Neural progenitor cell (in vitro differentiated cells): ENCODE data around the gene HIVEP2. TPM values are rescaled to one million over a fixed set of nuclear protein-coding genes. Genes with fewer than 3 reads are reported as not detected.
A peak's percentile ranks its signal among the peaks of the same experiment; 100 is the strongest.

Experiments
- DNase-seq: peaks from one replicate; pipeline ENCODE4 v3.0.0-alpha.2; 2016; ENCODE audit warnings: low spot score
- H2AFZ ChIP-seq: fragments of 200-600 bp; sonication (generic); replicated peaks from 2 replicates; pipeline ENCODE4 v1.6.1; 2016; ENCODE audit warnings: antibody characterized with exemption
- H3F3A ChIP-seq: fragments of 200-600 bp; sonication (generic); 2 replicates; pipeline ENCODE4 v1.6.1; 2016; ENCODE audit warnings: antibody characterized with exemption, low read depth
- H3K27ac ChIP-seq: fragments of 200-600 bp; sonication (generic); 2 replicates; pipeline ENCODE4 v1.5.1; 2016; ENCODE audit warnings: mild to moderate bottlenecking
- H3K27me3 ChIP-seq: fragments of 200-600 bp; sonication (generic); 2 replicates; pipeline ENCODE4 v1.6.1; 2016; ENCODE audit warnings: mild to moderate bottlenecking, moderate library complexity
- H3K36me3 ChIP-seq: fragments of 200-600 bp; sonication (generic); 2 replicates; pipeline ENCODE4 v1.5.1; 2016
- H3K4me1 ChIP-seq: fragments of 200-600 bp; sonication (generic); 2 replicates; pipeline ENCODE4 v1.6.1; 2016; ENCODE audit warnings: mixed run types
- H3K4me2 ChIP-seq: fragments of 200-600 bp; sonication (generic); 2 replicates; pipeline ENCODE4 v1.6.1; 2016
- H3K4me3 ChIP-seq: fragments of 200-600 bp; sonication (generic); 2 replicates; pipeline ENCODE4 v1.5.1; 2016
- H3K79me2 ChIP-seq: fragments of 200-600 bp; sonication (generic); 2 replicates; pipeline ENCODE4 v1.6.1; 2016; ENCODE audit warnings: low read depth
- H3K9ac ChIP-seq: fragments of 200-600 bp; sonication (generic); 2 replicates; pipeline ENCODE4 v1.6.1; 2016
- H3K9me3 ChIP-seq: fragments of 200-600 bp; sonication (generic); 2 replicates; pipeline ENCODE4 v1.5.1; 2016; ENCODE audit warnings: low read depth
- H4K20me1 ChIP-seq: fragments of 200-600 bp; sonication (generic); 2 replicates; pipeline ENCODE4 v1.6.1; 2016; ENCODE audit warnings: low read depth
- H3K27ac Mint-ChIP-seq: 3 replicates; pipeline ENCODE4 v1.8.0; 2021; ENCODE audit warnings: mixed read lengths
- H3K27me3 Mint-ChIP-seq: 2 replicates; pipeline ENCODE4 v1.8.0; 2022; ENCODE audit warnings: low read depth, mild to moderate bottlenecking, inconsistent platforms, moderate library complexity, mixed read lengths; ENCODE audit not compliant: insufficient read depth
- H3K36me3 Mint-ChIP-seq: 3 replicates; pipeline ENCODE4 v1.8.0; 2021; ENCODE audit warnings: mixed read lengths
- H3K4me1 Mint-ChIP-seq: 3 replicates; pipeline ENCODE4 v1.8.0; 2021; ENCODE audit warnings: mixed read lengths
- H3K4me3 Mint-ChIP-seq: 3 replicates; pipeline ENCODE4 v1.8.0; 2021; ENCODE audit warnings: mild to moderate bottlenecking, moderate library complexity, mixed read lengths
- H3K9me3 Mint-ChIP-seq: 3 replicates; pipeline ENCODE4 v1.8.0; 2020; ENCODE audit warnings: mixed read lengths
- CTCF ChIP-seq: fragments of 200-600 bp; sonication (generic); IDR thresholded peaks from 2 replicates; pipeline ENCODE4 v1.5.1; 2017; ENCODE audit warnings: antibody characterized with exemption, mild to moderate bottlenecking
- EZH2 ChIP-seq: fragments of 200-600 bp; sonication (generic); IDR thresholded peaks from 2 replicates; pipeline ENCODE4 v1.6.1; 2017; ENCODE audit warnings: antibody characterized with exemption, mild to moderate bottlenecking, moderate library complexity
- EZH2phosphoT487 ChIP-seq: fragments of 200-600 bp; sonication (generic); IDR thresholded peaks from 2 replicates; pipeline ENCODE4 v1.6.1; 2017; ENCODE audit warnings: antibody characterized with exemption
- total RNA-seq: library from RNA; depleted of rRNA; stranded (reverse); fragments of >200 nt; gene quantifications from 2 replicates; pipeline ENCODE4 v1.2.3, GENCODE V29; 2015; ENCODE audit warnings: low replicate concordance

Gene HIVEP2
- total RNA-seq, 1 donor from 2014 or later, result 2.1 TPM

- no peak overlapping the region for H3K27ac ChIP-seq
- no peaks in the 10 kb centered on the region for H3K79me2 ChIP-seq
- no peak overlapping the region for H3K4me3 ChIP-seq
- H3F3A ChIP-seq, result peaks cover 19% of the 10 kb centered on the region
- H3K9me3 Mint-ChIP-seq, result no peaks in the 10 kb centered on the region
- no peaks in the 10 kb centered on the region for H4K20me1 ChIP-seq
- peaks cover 21% of the 10 kb centered on the region for H3K4me1 Mint-ChIP-seq
- H3K4me2 ChIP-seq, result no peak overlapping the region
- no peak overlapping the region for H2AFZ ChIP-seq
- H3K4me1 ChIP-seq, result peaks cover 16% of the 10 kb centered on the region
- no peaks in the 10 kb centered on the region for H3K36me3 Mint-ChIP-seq
- no peak overlapping the region for H3K4me3 Mint-ChIP-seq
- H3K27ac Mint-ChIP-seq, result no peak overlapping the region
- TF ChIP-seq EZH2 (no peak), CTCF (no peak), EZH2phosphoT487 (no peak)
- no peaks in the 10 kb centered on the region for H3K9me3 ChIP-seq
- H3K9ac ChIP-seq, result no peak overlapping the region
- H3K27me3 ChIP-seq, result no peaks in the 10 kb centered on the region
- DNase-seq, result no peak
- H3K36me3 ChIP-seq, result no peaks in the 10 kb centered on the region
- no peaks in the 10 kb centered on the region for H3K27me3 Mint-ChIP-seq
Observed at GRCh38 chr6:142887517-142887916, 57.5 kb downstream of the HIVEP2 start.

DNA sequence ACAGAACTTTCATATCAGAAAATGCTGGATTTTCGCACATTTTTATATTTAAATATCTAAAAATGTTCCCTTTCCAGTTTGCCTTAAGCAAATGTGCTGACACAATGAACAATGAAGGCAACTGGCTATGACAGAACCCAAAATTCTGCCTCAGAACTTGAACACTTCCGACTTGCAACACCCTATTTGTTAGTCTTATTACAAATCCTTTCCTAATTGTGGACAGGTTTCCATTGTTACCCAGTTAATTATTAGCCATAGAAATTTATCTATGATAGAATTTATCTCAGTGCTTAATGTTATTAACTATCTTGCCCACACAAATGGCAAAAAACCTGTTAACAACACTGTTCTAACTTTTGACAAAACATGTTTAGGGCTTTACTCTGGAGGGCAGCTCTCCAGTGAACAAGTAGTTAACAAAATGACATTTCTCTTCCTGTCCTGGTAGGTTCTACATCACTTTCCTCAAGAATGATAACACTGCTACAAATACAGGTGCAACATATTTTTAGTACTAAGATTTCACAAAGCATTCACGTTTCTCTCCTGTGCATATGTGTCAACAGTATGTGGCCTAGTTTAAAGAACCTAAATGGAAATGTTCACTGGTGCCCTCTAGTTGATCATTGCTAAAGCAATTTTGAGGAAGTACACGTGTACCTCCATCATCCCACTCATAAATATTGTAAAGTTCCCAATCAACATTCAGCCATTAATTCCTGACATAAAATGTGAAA lies 58.4 kb downstream of the HIVEP2 start:
- H3K9ac ChIP-seq, result no peak overlapping the region
- no peaks in the 10 kb centered on the region for H3K36me3 ChIP-seq
- H3K4me2 ChIP-seq, result no peak overlapping the region
- no peak overlapping the region for H3K27ac ChIP-seq
- Mint-ChIP-seq H3K4me1 (peaks cover 21% of the 10 kb centered on the region), H3K36me3 (no peaks in the 10 kb centered on the region), H3K27ac (no peak overlapping the region), H3K9me3 (no peaks in the 10 kb centered on the region), H3K27me3 (no peaks in the 10 kb centered on the region), H3K4me3 (no peak overlapping the region)
- no peaks in the 10 kb centered on the region for H3K9me3 ChIP-seq
- H3K79me2 ChIP-seq, result no peaks in the 10 kb centered on the region
- H3K27me3 ChIP-seq, result no peaks in the 10 kb centered on the region
- DNase-seq, result no peak
- H3F3A ChIP-seq, result peaks cover 19% of the 10 kb centered on the region
- H3K4me3 ChIP-seq, result no peak overlapping the region
- H3K4me1 ChIP-seq, result peaks cover 12% of the 10 kb centered on the region
- no peak for TF ChIP-seq EZH2phosphoT487
- no peak for TF ChIP-seq EZH2
- peak; percentile 14 for TF ChIP-seq CTCF
- no peaks in the 10 kb centered on the region for H4K20me1 ChIP-seq
- H2AFZ ChIP-seq, result no peak overlapping the region

DNA sequence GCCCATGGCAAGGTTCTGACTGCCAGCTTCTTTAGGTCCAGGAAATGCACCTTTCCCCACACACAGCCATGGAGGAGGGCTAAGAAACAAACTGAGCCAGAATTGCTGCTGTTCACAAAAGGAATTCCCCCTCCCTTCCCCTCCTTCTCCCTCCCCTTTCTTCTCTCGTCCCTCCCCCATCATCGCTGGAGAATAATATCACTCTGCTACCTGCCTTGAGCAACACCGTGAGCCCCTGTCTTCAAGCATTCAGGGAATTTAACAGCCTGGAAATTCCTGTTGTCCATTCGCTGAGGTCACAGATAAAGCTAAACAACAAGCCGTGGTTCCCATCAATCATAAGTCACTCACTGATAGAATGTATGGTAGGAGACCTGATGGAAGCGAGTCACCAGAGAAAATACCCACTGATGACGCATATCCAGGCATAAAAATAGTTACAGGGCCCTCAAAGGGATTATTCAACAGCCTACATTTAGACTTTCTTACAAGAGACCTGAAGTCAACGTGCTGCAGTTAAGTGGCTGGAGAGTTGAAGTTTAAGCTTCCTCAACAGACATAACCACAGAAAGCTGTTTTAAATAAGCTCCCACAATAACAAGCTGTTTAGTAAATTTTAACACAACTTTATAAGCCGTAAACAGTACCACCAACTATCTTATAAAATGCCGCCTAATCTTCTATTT lies 59.7 kb downstream of the HIVEP2 start:
- no peaks in the 10 kb centered on the region for H3K27me3 Mint-ChIP-seq
- Histone ChIP-seq H4K20me1 (no peaks in the 10 kb centered on the region), H3K27ac (no peak overlapping the region), H3K4me3 (no peak overlapping the region), H3K9me3 (no peaks in the 10 kb centered on the region), H3F3A (peaks cover 19% of the 10 kb centered on the region), H3K4me2 (peak overlapping the region; percentile 48), H2AFZ (peak overlapping the region; percentile 3), H3K9ac (no peak overlapping the region), H3K4me1 (peaks cover 12% of the 10 kb centered on the region), H3K36me3 (no peaks in the 10 kb centered on the region), H3K79me2 (no peaks in the 10 kb centered on the region), H3K27me3 (no peaks in the 10 kb centered on the region)
- H3K27ac Mint-ChIP-seq, result no peak overlapping the region
- no peaks in the 10 kb centered on the region for H3K36me3 Mint-ChIP-seq
- DNase-seq, result peak; percentile 65
- H3K4me1 Mint-ChIP-seq, result peaks cover 21% of the 10 kb centered on the region
- no peaks in the 10 kb centered on the region for H3K9me3 Mint-ChIP-seq
- H3K4me3 Mint-ChIP-seq, result peak overlapping the region; percentile 71
- no peak for TF ChIP-seq EZH2phosphoT487
- TF ChIP-seq EZH2, result no peak
- TF ChIP-seq CTCF, result no peak
